NOMO-1 (cell line): ENCODE measurements around the gene MEGF8.

Experiments
- DNase-seq, 2 experiments: peaks; one replicate each; lab custom pipeline; 2025; ENCODE audit not compliant: unreplicated experiment in 2 of 2; lab: John Stamatoyannopoulos, UW

The MEGF8 gene

DNA sequence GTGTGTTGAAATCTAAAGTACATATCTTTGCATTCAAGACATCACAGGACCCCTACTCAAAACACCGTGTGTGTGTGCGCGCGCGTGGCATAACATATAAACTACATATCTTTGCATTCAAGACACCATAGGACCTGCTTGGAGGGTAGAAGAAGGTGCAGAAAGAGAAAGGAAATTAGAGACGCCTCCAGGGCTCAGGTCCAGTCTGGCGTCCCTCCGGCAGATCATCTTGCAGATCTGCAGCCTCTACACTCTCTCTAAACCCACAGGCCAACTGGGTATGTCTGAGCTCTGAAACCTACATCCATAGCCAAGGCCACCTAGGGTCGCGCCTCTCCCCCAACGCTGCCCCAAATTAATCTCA lies 22.4 kb upstream of the MEGF8 start:
- DNase-seq: no peak

DNA sequence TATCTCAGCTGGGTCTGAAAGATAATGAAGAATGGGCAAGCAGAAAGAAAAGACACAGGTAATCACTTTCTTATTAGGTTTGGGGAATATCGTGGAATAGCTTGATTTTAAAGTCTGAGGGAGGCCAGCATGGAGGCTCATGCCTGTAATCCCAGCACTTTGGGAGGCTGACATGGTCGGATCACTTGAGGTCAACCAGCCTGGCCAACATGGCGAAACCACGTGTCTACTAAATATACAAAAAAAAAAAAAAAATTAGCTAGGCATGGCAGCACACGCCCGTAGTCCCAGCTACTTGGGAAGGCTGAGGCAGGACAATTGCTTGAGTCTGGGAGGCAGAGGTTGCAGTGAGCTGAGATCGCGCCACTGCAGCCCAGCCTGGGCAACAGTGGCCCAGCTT lies 21.6 kb upstream of the MEGF8 start:
- DNase-seq: no peak

DNA sequence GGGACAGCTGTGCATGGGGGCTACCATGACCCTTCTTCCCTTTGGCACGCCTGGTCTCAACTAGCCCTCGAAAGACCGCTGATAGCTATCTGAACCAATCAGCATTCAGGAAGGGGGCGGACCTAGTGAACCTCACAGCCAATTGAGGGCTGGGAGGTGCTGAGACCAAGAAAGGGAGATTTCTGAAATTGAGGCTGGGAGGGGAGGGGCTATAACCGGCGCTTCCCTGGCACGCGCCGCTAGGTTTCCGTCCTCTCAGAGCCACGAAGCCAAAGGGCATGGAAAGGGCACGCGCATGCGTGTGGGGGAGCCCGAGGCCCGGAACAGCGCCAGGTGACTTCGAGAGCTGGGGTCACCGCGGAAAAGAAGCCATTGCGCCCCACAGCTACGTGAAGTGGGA lies 18.8 kb upstream of the MEGF8 start:
- no peak for DNase-seq

DNA sequence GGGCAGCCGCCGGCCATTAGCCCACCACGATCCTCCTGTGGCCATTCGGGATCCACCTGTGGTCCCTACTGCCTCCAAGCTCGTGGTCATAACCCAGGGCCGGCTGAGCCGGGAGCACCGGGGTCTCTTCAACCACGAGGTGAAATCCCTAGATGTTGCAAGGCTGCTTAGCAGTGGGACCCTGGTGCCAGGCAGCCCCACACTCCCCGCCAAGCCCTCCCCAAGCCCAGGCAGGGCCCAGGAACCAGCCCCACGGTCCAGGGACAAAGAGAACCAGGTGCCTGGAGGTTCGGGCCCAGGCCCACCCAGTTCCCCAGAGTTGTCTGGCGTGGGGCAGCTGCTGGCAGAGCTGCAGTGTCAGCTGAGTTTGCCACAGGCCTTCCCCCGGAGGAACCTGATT lies 15.7 kb upstream of the MEGF8 start:
- DNase-seq: no peak

DNA sequence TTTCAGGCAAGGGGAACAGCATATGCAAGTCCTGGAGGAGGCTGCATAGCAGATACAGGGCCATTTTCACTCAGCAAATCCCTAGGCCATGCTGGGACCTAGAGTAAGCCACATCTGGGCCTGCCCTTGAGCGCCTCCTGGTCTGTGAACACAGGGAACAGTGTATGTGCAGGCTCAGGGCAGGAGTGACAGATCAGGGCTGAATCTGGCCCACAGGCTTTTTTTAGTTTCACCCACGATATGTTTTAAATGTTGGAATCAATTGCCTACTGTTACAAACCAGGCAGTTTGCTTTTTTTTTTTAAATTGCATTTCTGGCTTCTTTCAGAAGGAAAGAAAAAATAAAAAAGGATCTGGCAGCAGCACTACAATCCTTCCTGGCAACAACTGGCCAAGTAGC lies 13.8 kb upstream of the MEGF8 start:
- DNase-seq: no peak

DNA sequence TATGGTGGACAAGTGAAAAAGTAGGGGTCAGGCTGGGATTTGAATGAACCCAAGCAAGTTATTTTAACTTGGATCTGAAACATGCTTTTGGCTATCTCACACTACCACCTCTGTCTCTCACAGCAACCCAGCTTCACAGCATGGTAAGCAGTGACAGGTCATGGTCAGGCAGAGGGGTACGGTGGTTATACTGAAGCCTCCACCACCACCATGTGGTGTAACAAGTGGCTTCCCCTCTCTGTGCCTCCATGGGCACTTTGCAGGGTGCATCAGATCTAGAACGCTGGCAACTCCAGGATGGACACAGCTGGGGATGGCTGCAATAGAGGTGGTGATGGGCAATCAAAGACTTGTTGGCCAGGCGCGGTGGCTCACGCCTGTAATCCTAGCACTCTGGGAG lies 13.1 kb upstream of the MEGF8 start:
- DNase-seq: no peak

DNA sequence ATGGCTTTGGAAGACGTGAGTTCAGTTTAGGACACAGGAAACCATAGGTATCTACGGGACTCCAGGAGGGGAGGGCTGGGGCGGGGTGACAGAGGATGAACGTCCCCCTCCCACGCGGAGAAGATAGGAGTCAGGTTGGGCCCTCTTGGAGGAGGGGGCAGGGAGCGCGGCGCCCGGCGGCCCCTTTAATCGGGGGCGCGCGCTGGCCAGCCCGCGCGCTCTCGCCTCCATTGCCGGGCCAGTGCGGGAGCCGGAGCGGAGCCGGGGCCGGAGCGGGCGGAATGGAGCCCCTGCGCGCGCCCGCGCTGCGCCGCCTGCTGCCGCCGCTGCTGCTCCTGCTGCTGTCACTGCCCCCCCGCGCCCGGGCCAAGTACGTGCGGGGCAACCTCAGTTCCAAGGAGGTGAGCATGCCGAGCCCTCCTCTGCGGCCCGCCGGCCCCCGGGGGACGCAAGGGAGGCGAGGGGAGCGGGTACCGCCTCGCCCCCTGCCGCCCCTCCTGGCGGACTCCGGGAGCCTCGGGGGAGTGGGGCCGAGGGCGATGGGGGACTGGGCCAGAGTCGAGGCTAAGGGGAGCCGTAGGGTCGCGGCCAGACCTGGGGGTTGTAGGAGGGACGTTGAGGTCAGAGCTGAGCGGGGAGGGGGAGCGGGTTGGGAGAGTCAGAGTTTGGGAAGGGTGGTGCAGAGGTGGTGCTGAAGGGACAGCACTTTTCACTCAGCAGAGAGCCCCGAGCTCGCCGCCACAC lies 12.2 kb upstream of the MEGF8 start, which contains the start of gene TMEM145:
Gene TMEM145, plus strand, starts transcription at position 214 of the 744 bp plus-strand sequence. Its CDS starts 68 bp downstream, at position 282.
- peak; percentile 39 to 57 for DNase-seq

DNA sequence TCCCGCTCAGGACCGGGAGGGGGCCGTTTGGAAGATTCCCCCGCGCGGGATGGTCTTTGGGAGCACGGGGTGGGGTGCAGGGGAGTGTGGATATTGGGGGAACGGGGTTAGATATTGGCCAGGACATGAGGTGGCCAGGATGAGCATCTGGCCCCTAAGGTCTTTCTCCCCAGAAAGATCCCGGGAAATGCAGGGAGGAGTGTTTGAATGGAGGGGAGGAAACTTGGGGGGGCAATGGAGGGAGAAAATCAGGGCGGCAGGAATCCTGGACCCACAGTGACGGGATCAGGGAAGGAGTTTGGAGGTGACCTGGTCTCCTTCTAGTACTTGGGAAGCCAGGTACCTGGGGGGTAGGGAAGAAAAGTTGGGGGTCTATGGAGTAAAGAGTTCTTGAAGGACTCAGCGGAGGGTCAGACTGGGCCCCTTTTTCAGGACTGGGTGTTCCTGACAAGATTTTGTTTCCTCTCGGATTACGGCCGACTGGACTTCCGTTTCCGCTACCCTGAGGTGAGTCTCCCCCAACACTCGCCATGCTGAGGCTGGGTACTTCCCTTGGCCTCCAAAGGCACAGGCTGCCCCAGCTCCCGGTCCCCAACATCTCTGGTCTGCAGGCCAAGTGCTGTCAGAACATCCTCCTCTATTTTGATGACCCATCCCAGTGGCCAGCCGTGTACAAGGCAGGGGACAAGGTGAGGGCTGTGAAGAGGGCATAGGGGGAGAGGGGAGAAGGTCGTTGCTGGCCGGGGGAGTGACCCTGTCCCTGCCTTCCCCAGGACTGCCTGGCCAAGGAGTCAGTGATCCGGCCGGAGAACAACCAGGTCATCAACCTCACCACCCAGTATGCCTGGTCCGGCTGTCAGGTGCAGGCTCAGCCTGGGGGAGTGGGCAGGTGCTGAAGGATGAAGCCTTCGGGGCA lies 11.3 kb upstream of the MEGF8 start:
- DNase-seq: no peak

DNA sequence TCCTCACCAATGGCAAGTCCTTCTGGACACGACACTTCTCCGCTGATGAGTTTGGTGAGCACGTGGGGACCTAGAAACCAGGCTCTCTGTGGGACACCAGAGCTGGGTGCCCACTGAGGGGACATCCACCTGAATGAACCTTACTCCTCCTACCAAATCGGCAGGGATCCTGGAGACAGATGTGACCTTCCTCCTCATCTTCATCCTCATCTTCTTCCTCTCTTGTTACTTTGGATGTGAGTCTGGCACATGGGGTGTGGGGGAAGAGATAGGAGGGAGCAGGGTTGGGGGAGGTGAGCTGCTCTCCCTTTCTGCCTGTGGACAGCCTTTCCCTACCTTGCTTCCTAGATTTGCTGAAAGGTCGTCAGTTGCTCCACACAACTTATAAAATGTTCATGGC lies 10.4 kb upstream of the MEGF8 start:
- no peak for DNase-seq

DNA sequence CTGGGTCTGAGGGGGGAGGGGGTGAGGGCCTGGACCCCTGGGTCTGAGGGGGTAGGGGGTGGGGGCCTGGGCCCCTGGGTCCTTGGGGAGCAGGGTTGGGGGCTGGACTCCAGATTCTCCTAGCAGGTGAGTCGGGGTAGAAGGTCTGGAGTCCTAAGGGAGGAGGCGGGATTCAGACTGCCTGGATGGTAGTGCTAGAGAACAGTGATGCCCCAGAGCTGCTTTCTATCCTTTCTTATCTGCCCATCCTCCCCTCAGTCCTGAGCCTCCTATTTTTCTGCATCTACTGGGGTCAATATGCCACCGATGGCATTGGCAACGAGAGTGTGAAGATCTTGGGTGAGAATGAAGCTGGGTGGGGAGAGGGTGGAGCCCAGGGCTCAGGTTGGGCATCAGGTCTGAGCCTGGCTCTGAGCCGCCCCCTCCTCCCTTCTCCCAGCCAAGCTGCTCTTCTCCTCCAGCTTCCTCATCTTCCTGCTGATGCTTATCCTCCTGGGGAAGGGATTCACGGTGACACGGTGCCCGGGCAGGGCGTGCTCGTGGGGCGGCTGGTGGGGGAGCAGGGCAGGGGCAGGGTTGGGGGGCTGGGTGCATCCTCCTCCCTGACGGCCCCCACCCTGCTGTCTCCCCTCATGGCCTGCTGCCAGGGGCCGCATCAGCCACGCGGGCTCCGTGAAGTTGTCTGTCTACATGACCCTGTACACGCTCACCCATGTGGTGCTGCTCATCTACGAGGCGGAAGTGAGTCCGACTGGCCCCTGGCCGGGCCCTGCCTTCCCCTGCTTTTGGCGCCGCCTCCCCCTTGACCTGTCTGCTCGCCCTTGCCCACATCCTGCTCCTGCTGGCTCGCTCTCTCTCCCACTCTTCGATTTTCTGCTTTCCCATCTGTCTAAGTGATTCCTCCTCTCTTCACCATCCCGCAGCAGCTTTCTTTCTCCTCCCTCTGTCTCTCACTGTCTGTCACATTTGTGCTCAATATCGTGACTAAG lies 8.9 kb upstream of the MEGF8 start:
- peak; percentile 31 to 35 for DNase-seq

DNA sequence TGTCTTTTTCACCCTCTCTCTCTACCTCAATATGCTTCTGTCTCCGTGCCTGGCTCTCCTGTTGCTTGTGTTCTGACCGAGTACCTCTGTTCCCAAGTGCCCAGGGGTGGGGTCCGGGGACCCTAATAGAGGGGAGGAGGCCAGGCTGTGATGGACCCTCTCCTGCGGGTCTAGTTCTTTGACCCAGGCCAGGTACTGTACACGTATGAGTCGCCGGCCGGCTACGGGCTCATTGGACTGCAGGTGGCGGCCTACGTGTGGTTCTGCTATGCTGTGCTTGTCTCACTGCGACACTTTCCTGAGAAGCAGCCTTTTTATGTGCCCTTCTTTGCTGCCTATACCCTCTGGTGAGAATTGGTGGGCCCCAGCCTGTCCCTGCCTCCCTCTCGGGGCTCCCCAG lies 7.9 kb upstream of the MEGF8 start:
- no peak for DNase-seq

DNA sequence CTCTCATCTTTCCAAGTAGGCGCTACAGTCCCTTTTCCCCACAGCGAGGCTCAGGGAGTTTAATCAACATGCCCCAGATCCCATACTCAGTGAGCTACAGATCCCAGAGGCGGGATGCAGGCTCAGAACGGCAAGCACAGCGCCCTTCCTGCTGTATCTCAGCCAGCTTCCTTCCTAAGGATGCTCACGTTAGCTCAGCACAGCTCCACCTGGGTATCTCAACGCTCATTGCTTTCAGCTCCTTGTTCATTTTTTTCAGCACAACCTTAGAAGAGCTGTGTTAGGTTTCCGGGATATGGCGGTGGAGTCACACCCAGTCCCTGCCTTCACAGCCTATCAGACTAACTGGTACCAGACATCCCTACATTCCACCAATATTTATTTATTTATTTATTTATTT lies 3.1 kb upstream of the MEGF8 start:
- DNase-seq: no peak

DNA sequence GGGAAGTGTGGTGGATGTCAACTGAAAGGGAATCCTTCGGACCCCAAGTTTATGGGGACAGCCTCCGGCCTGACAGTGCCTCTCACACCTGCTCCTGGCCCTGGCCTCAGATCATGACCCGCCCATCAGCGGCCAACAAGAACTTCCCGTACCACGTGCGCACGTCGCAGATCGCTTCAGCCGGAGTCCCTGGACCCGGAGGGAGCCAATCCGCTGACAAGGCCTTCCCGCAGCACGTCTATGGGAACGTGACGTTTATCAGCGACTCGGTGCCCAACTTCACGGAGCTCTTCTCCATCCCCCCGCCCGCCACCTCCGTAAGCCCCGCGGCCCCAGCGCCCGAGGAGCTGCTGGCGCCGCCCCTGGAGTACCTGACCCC lies 2.0 kb upstream of the MEGF8 start:
- no peak for DNase-seq

DNA sequence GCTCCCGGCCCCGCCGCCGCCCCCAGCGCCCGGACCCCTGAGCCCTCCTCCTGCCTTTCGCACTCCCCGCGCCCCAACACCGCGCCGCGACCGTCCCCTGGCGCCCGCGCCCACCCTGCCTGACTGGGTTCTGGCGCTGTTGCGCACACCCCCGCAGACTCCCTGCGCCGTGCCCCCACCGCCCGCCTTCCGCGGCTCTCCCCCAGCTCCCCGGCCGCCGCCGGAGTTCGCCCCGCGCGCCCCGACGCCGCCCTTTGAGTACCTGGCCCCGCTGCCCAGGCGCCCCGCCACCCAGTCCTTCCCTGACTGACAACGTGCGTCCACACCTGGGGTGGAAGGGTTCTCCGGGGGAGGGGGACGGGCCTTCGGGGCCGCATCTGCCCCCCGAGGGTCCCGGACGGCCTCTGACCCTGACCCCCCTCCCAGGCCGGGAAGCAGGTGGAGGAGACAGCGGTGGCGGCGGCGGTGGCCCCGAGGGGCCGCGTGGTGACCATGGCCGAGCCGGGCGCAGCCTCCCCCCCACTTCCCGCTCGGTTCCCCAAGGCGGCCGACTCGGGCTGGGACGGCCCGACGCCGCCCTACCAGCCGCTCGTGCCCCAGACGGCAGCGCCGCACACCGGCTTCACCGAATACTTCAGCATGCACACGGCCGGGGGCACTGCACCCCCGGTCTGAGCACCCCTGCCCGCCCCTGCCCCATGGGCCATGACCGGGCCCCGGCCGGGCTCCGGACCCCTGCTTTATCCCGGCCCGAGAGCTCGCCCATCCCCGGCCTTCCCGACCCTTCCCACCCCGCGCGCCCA lies 1.4 kb upstream of the MEGF8 start:
- DNase-seq: peak; percentile 6 to 30

DNA sequence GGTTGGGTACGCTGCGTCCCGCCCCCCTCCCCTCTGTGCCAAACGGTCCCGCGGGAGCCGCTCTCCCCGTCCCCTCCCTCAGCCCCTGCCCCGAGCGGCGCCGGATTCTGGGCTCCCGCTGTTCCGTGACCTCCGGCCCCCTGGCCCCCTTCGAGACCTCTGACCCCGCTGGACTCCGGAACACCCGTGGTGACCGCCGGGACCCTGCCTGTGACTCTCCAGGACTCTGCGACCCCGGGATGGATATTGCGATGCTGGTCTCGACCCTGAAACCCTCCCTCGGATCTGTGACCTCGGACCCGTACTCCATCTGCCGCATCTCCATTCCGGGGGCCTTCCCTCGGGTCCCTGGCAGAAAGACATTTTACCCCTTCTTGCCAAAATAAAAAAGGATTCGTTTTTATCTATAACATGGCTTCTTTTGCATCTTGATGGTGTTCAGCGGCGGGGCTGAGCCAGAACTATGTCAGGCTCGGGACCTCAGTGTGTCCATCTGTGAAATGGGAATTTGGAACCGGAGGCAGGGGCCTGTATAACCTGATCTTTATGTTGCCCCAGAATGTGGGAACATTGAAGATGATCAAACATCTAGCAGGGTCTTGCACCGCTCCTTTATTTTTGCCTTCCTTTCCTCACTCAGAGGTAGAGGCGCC lies 654 bp upstream of the MEGF8 start:
- no peak for DNase-seq

DNA sequence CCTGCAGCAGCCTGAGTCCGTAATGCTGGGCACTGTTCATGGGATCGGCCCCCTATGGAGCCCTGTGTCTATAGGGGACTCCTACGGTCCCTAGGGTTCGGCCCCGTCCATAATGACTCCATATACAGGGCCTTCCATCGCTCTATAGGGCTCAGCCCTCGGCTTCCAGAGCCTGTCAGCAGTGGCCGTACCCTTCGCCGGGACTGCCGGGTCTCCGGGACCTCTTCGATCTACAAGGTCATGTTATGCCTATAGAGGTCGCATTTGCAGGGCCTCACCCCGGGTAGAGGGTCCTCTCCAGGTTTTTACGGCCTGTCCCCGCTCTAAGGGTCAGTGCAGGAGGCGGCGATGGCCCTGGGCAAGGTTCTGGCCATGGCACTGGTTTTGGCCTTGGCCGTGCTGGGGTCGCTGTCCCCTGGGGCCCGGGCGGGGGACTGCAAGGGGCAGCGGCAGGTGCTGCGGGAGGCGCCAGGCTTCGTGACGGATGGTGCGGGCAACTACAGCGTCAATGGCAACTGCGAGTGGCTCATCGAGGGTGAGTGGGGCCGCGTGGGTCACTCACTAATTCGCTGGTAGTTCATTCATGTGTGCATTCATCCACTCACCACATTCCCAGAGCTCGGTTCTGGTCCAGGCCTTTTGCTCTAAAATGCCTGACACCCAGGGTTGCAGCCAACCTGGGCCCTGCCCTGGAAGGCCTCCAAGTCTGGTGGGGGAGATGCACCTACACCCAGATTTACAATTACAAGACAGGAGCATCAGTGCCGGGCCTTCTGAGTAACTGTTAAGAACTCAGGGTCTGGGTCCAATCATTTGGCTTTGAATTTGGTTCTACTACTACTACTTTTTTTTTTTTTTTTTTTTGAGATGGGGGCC lies 699 bp downstream of the MEGF8 start:
- DNase-seq: peak in 1 of 2 experiments; percentile 20

DNA sequence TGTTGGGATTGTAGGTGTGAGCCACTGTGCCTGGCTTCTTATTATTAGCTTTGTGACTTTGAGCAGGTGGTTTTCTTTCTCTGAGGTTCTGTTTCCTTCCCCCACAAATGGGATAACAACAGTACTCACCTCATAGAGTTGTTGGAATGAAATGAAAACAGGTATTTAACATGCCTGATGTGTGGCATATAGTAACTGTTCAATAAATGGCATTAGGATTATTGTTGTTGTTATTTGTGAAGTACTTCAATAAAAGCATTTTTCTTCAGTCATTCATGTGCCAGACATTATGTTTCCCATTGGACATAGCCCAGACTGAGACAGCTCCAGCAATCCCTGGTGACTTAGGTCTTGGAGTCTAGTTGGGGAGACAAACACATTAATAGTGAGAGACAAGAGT lies 1.5 kb downstream of the MEGF8 start:
- no peak for DNase-seq

DNA sequence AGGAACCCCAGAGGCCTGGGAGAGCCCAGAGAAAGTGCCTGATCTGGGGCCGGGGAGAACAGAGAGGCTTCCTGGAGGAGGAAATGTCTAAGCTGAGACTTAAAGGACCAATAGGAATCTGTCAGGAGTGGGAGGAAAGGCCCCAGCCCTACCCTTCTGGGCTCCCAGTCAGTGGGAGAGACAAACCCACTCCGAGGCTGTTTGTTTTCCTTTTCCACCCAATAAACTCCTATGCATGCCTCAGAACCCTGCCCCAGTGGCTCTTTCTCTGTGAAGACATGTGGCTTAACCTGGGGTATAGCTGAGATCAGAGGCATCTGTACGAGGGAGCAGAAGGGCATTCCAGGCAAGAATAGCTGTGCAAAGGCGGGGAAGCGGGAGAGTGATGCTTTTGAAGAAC lies 1.9 kb downstream of the MEGF8 start:
- DNase-seq: no peak

DNA sequence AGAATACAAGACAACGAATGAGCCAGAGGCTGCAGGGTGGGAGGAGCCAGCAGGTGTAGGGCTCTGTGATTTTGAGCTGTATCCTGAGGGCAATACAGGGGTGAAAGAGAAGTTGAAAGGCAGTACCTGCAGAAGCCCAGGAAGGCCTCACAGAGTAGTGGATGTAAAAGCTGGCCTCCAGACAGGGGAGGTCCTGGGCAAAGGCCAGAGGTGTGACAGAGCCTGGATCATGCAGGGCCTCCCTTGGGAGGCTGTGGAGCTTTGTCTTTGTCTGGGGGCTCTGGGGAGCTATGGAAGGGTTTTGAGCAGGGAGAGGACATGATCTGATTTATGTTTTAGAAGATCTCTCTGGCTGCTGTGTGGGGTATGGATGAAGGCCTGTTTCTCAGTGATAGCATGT lies 2.7 kb downstream of the MEGF8 start:
- DNase-seq: no peak
